ACHN (cell line): ENCODE measurements around the gene LAMTOR4.
"Not testable (repeated sequence)": the region's sequence is repeated elsewhere in the genome, so short reads cannot be mapped to it uniquely, and the experiment has no call there.

Experiments
- DNase-seq: peaks from one replicate; pipeline ENCODE4 v3.0.0-alpha.2; 2015
- in situ Hi-C: cut with HindIII; loops from 2 replicates; pipeline ENCODE4 v1.10.0; 2017; ENCODE audit warnings: low sequenced_read_pairs, low pct_ligation_motif_present, low pct_unique_long_range_greater_than_20kb

The LAMTOR4 gene

DNA sequence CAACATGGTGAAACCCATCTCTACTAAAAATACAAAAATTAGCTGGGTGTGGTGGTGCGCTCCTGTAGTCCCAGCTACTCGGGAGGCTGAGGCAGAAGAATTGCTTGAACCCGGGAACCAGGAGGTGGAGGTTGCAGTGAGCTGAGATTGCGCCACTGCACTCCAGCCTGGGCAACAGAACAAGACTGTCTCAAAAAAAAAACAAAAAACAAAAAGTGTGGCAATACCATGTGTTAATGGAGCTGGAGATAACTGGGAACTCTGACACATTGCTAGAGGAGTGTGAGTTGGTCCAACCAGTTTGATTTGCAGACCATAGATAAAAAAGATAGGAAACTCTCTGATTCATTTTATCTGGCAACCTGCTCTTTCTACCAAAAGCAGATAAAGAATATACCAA, 2.4 kb upstream of the LAMTOR4 start:
- in situ Hi-C loops, DNase-seq: not testable (repeated sequence)

- in situ Hi-C loops = no loop called here
- no peak for DNase-seq
These were observed 1.4 kb upstream of the LAMTOR4 start for GRCh38 chr7:100147278-100147677.

DNA sequence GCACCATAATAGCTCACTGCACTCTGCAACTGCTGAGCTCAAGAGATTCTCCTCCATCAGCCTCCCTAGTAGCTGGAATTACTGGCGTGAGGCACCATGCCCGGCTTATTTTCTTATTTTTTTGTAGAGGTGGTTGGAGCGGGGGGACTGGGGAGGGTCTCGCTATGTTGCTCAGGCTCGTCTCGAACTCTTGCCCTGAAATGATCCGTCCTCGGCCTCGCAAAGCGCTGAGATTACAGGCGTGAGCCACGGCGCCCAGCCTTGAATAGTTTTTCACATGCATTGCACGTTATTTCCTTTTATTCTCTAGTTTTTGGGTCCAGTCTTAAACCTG, 526 bp upstream of the LAMTOR4 start:
- no peak for DNase-seq
- in situ Hi-C loops = no loop called here

DNA sequence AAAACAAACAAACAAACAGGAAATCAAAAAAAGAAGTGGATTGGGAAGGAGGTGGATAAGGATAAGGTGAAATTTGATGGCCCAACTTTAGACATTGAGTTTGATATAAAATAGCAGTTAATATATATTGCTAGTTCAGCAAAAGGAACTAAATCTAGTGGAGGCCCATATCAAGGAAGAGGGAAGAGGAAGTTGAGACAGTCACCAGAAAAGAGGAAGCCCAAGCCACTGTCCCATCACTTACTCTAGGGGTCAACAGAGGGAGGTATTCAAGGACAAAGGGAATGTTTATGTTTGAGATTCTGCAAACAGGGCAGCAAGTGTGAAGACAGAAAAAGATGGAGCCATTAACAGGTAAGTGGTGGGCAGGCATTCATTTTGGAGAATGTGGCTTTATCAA, 3.7 kb downstream of the LAMTOR4 start:
- no peak for DNase-seq
- in situ Hi-C loops = no loop called here

DNA sequence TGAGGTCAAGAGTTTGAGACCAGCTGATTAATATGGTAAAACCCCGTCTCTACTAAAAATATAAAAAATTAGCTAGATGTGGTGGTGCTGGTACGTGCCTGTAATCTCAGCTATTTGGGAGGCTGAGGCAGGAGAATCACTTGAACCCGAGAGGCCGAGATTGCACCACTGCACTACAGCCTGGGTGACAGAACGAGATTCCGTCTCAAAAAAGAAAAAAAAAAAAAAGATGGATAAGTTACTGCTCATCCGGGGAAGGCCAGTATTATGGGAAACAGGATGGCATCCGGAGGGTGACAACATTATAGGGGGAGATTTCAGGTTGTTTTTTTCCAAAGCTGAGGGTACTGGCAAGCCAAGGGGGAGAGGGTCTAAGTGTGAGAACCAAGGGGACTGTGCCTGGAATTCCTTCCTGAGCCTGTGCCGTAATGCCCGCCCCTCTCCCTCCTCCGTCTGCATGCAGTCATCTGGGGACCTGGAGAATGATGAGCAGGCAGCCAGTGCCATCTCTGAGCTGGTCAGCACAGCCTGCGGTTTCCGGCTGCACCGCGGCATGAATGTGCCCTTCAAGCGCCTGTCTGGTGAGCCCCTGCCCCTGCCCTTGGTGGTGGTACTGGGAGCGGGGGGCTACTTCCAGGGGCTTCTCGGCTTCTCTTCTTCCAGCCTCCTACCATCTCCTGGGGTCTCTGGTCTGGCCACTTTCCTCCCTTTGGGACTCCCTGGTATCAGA, 4.4 kb downstream of the LAMTOR4 start:
- DNase-seq = no peak
- in situ Hi-C loops = no loop called here

DNA sequence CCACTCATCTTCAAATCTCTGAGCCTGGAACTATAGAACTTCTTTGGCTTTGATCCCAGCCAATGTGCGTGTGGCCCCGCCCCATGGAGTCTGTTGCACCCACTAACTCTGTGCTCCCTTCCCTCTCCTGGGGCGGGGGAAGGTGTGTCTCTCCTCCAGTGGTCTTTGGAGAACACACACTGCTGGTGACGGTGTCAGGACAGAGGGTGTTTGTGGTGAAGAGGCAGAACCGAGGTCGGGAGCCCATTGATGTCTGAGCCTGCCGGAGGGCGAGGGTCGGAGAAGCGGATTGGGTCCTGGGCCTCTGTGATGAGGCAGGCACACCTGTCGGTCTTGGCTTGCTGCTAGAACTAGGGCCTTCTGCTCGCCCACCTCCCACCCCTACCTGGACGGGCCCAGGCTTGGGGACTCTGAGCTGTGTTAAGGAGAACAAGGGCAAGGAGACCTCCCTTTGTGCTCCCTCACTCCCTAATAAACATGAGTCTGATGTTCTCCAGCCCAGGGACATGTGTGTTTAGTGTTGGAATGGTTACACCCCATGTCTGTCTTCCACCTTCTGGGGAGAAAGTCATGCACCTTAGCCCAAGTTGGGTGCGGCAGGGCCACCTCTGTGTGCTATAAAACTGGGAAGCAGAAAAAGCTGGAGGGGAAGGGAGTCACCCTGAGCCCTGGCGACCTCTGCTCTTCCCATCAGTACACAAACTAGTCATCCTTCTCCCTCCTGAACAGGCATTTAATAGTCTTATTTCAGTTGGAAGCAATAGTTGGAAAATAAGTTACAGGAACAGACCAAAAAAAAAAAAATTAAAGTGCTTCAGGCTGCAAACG, 5.2 kb downstream of the LAMTOR4 start:
- no peak for DNase-seq
- in situ Hi-C loops = no loop called here

GRCh38 chr7:100154651-100155491, 6.2 kb downstream of the LAMTOR4 start:
- in situ Hi-C loops = no loop called here
- no peak for DNase-seq

DNA sequence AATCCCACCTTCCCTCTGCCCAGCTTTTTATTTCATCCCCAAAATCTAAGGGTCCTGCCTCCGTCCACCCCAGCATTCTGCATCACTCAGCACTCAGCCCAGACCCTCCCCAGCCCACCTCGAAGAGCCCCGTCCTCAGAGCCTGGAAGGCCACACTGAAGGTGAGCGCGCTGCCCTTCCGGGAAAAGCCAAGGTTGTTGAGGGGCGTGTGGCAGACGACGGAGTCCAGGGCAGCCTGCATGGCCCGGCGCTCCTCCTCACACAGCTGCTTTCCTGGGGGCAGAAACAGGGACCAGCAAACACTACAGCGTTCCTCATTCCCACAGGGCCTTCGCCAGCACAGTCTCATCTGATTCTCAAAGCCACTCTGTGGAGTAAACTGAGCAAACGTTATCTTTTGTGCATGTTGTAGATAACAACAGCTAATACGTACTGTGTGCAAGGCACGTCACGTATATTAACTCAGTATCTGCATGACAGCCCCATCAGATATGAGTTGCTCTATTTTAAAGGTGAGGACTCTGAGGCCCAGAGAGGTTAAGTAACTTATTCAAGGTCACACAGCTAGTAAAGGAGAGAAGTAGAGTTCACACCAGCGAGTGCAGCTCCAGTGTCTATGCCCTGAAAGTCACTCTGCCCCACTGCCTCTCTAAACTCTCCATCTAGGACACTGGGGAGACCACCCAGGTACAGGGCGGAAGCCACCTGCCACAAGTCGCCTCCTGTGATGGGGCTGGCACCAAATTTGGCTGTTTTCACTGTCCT, 7.0 kb downstream of the LAMTOR4 start:
- in situ Hi-C loops = no loop called here
- no peak for DNase-seq

DNA sequence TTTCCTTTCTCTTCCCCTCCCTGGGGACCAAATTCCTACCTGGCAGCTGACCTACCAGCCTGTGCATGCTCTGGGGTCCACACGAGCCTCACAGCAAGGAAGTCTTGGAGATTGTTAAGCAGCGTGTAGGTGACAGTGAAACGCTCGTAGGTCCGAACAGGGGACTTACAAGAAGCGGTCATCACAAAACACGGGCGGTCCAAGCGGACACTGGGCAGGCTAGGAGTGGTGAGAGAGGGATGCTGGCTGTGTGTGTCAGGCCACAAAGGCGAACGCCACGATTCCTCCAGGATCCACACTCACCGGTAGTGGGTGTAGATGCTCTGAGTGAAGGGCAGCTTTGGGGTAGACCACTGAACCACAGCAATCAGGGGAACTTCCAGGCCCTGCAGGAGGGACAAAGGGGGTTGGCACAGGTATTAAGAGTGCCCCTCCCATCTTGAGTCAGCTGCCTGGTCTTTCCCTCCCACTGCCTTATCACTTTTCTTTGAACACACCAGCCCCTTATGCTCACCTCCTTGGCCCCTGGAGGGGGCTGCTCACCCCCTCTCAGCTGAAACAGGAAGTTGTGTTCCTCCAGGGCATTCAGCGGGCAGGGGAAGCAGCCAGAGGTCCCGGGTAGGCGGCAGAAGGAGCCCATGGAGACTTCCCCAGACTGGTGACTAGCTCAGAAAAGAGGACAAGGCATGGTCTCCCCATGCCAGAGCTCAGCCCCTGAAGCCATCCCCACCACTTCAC, 7.8 kb downstream of the LAMTOR4 start:
- in situ Hi-C loops = no loop called here
- DNase-seq = no peak

DNA sequence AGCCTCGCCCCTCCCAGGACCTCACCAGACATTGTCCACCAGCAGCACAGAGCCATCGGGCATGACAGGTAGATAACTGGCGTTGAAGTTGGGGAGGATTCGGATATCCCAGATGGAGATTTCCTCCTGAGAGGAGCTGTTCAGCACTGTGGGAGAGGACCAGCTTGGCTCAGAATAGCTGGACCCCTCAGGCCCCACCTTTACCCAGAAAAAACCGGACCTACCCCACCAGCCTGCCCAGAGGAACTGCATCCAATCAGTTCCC, 8.3 kb downstream of the LAMTOR4 start:
- DNase-seq = no peak
- in situ Hi-C loops = no loop called here

DNA sequence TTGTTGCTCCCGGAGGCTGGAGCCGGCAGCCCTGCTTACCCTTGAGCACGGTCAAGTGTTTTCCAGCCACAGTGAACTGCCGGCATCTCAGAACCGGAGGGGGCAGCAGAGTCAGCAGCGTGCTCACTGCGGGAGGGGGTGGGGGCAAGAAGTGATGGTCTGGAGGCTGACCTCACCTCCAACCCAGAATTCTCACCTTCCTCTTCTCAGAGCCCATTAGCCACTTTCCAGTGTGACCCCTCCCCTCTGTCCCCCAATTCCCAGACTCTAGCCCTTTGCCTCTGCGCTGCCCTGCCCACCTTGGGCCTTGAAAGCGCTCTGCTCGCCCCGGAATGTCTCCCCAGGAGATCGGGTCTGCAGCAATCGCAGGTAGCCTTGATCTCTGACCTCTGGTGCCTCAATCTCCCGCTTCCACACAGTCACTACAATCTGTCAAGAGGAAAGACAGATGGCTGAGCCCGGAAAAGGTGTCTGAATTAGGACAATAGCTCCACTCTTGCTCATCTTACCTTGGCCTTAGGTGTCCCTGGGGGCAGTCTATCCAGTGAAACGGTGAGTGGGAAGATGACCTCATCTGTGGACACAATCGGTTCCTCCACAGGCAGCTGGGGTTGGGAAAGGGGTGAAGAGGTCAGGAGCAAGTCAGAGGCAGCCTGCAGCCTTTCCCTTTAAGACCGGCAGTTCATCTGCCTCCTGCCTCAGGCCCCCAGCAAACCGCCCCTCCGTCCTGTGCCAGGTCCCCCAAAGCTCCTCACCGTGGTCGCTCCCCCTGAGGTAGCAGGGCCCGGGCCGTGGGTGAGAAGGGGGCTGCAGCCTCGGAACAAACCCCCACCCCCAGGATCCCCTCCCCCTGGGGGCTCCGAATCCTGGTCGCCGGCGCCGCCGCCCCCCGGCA, 8.9 kb downstream of the LAMTOR4 start:
- peak; percentile 56 for DNase-seq

DNA sequence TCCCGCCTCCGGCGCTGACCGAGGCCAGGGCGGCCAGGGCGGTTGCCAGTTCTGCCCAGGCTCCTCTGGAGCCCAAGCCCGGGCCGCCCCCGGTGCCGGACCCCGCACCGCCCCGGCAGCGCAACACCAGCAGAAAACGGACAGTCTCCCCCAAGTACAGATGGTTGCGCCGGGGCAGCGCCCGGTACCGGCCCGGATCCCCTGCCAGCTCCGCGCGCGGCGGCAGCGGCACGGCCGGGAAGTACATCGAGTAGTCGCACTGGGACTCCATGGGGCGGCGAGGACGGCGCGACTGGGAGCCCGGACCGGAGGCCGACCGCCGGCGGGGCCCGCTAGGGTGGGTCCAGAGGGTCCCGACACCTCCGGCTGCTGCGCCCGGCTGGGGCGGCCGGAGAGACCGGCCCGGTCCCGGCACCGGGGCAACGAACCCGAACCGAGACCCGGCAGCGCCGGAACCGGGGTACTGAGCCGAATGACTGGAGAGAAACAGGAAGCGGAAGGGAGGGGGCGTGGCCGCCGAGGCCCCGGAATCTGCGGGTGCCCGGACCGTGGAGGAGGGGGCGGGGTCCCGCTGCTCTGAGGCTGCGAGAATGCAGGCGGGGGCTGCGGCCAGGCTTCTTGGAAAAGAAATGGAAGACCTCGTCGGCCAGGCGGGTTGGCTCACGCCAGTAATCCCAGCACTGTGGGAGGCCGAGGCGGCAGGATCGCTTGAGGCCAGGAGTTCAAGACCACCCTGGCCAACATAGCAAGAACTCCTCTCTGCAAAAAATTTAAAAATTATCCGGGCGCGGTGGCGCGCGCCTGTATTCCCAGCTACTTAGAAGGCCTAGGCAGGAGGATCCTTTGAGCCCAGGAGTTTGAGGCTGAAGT, 9.7 kb downstream of the LAMTOR4 start, which contains the start of gene TRAPPC14:
Gene TRAPPC14, minus strand, starts transcription at position 495 of the 870 bp plus-strand sequence. Its CDS starts 224 bp downstream, at position 271.
- in situ Hi-C loops = no loop called here
- peak; percentile 93 for DNase-seq

More for the DNA sequence above, 8.9 kb downstream of the LAMTOR4 start:
- in situ Hi-C loops = no loop called here

DNA sequence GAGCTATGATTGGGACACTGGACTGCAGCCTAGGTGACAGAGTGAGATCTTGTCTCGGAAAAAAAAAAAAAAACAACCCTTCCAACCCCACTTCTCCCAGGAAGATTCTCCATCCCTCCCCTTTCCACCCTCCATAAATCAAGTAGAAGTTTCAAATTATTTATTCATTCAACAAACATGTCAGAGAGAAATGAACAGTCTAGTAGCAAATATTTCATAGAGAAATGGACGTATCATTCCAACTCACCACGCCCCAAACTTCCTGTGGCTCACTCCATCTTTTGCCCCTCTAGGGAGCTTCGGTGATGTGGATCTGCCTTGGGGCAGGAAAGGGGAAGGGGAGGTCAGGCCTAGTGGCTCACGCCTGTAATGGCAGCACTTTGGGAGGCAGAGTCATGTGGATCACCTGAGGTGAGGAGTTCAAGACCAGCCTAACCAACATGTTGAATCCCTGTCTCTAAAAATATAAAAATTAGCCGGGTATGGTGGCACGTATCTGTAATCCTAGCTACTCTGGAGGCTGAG, 10.4 kb downstream of the LAMTOR4 start:
- no peak for DNase-seq
- in situ Hi-C loops = no loop called here

DNA sequence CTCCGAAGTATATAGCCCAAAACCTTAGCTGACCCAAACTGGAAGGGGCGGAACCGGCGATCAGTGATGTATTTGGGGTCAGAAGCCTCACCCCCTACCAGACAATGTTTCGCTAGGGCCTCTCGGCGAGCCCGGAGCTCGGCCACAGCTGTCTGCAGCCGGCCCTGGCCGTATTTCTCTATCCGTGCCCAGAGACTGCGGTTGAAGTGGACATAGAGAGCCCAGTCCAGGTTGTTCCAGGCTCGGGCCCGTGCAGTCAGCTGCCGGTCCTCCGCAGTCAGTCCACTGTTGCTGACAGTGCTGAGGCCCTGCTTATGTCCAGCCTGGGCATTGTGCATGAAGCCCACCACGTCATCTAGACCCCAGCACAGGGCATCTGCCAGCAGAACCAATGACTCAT, 11.3 kb downstream of the LAMTOR4 start:
- in situ Hi-C loops = no loop called here
- no peak for DNase-seq

- in situ Hi-C loops = no loop called here
- no peak for DNase-seq
These were observed 14.4 kb downstream of the LAMTOR4 start for GRCh38 chr7:100163006-100163531.

DNA sequence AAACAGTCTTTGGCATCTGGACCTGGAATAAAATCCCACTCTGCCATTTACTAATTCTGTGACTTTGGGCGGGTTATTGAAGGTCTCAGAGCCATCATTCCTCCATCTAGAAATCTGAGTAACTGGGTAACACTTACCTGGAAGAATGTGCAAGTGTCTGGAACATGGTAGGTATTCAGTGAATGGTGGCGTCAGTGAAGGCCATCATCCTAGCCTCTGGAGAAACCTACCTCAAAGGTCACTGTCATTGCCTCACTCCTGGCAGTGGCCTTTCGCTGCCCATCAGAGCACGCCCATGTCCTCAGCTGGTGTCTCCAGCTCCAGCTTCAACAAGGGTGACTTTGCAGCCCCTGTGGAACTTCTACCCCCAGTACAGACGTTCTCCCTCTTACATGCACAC, 15.2 kb downstream of the LAMTOR4 start:
- in situ Hi-C loops = no loop called here
- no peak for DNase-seq
